ENCODE data around the gene CCDC89. TPM values are rescaled to one million over a fixed set of nuclear protein-coding genes. Genes with fewer than 3 reads are reported as not detected.

The CCDC89 gene
- total RNA-seq, 1 experiment from 2014 or later, result 2.0 TPM

GRCh38 chr11:85668157-85668556 is 17.8 kb downstream of the CCDC89 start:
- peaks cover 21% of the 10 kb centered on the region for H3K36me3 Mint-ChIP-seq (ENCODE audit: insufficient read depth, unreplicated experiment)
- H3K4me1 Mint-ChIP-seq (ENCODE audit: low read depth, unreplicated experiment), result peaks cover 7% of the 10 kb centered on the region
- no TSS peak for BruUV-seq (replicated peaks)
- H3K27ac Mint-ChIP-seq (ENCODE audit: unreplicated experiment), result no peak overlapping the region
- H3K9me3 ChIP-seq, result peaks cover 6% of the 10 kb centered on the region; the same call in 1 of the 2 replicates
- CTCF ChIA-PET, result no interaction called here
- 0 out of 2 replicates have a peak, but pooled peaks cover 9% of the 10 kb centered on the region for H3K4me1 ChIP-seq
- H3K27me3 Mint-ChIP-seq (ENCODE audit: insufficient read depth, unreplicated experiment), result no peaks in the 10 kb centered on the region
- H3K27me3 ChIP-seq (replicated peaks; ENCODE audit: control insufficient read depth, insufficient read depth, low read length), result no peaks in the 10 kb centered on the region
- no peak overlapping the region for H3K4me3 ChIP-seq (ENCODE audit: low read depth, low read length)
- H3K9me3 Mint-ChIP-seq (ENCODE audit: unreplicated experiment), result peaks cover 20% of the 10 kb centered on the region
- no peak overlapping the region for H3K4me3 Mint-ChIP-seq (ENCODE audit: unreplicated experiment)
- POLR2A ChIA-PET, result no interaction called here
- intact Hi-C loops (cut with micrococcal nuclease; ENCODE audit: unreplicated experiment), result loop anchor here (10.0 kb wide), 2 partner anchors 577 to 637 kb away; partner anchors contain the start of genes EED and HIKESHI
- no peak for DNase-seq
- TF ChIP-seq CTCF (IDR thresholded peaks at IDR 0.05; ENCODE audit: insufficient read depth in 1 of 2, low read depth in 1 of 2, low read length in 1 of 2, severe bottlenecking in 1 of 2, unreplicated experiment in 1 of 2), result no peak
- peaks cover 2% of the 10 kb centered on the region; the same call in 1 of the 2 replicates for H3K36me3 ChIP-seq (ENCODE audit: control insufficient read depth, insufficient read depth, low read length)

GRCh38 chr11:85666687-85667086 is 19.3 kb downstream of the CCDC89 start:
- Mint-ChIP-seq H3K4me3 (ENCODE audit: unreplicated experiment) (no peak overlapping the region), H3K4me1 (ENCODE audit: low read depth, unreplicated experiment) (peaks cover 7% of the 10 kb centered on the region), H3K9me3 (ENCODE audit: unreplicated experiment) (peaks cover 12% of the 10 kb centered on the region), H3K27ac (ENCODE audit: unreplicated experiment) (no peak overlapping the region), H3K36me3 (ENCODE audit: insufficient read depth, unreplicated experiment) (peaks cover 34% of the 10 kb centered on the region), H3K27me3 (ENCODE audit: insufficient read depth, unreplicated experiment) (no peaks in the 10 kb centered on the region)
- Histone ChIP-seq H3K4me1 (0 out of 2 replicates have a peak, but pooled peaks cover 9% of the 10 kb centered on the region), H3K36me3 (ENCODE audit: control insufficient read depth, insufficient read depth, low read length) (peaks cover 2% of the 10 kb centered on the region; the same call in 1 of the 2 replicates), H3K9me3 (peaks cover 6% of the 10 kb centered on the region; the same call in 1 of the 2 replicates), H3K4me3 (ENCODE audit: low read depth, low read length) (no peak overlapping the region), H3K27me3 (replicated peaks; ENCODE audit: control insufficient read depth, insufficient read depth, low read length) (no peaks in the 10 kb centered on the region)
- no peak for TF ChIP-seq CTCF (IDR thresholded peaks at IDR 0.05; ENCODE audit: insufficient read depth in 1 of 2, low read depth in 1 of 2, low read length in 1 of 2, severe bottlenecking in 1 of 2, unreplicated experiment in 1 of 2)
- BruUV-seq (replicated peaks), result no TSS peak
- ChIA-PET CTCF (no interaction called here), POLR2A (no interaction called here)
- no peak for DNase-seq
- intact Hi-C loops (cut with micrococcal nuclease; ENCODE audit: unreplicated experiment), result loop anchor here (10.0 kb wide), 2 partner anchors 578 to 638 kb away; partner anchors contain the start of genes EED and HIKESHI

GRCh38 chr11:85665733-85666132 is 20.3 kb downstream of the CCDC89 start:
- peaks cover 1% of the 10 kb centered on the region; the same call in 1 of the 2 replicates for H3K9me3 ChIP-seq
- peak overlapping the region; percentile 87 for H3K27ac Mint-ChIP-seq (ENCODE audit: unreplicated experiment)
- intact Hi-C loops (cut with micrococcal nuclease; ENCODE audit: unreplicated experiment), result loop anchor here (1.0 to 10.0 kb wide), 3 partner anchors 144 to 639 kb away; partner anchors contain the start of genes EED and HIKESHI
- H3K27me3 Mint-ChIP-seq (ENCODE audit: insufficient read depth, unreplicated experiment), result no peaks in the 10 kb centered on the region
- H3K36me3 Mint-ChIP-seq (ENCODE audit: insufficient read depth, unreplicated experiment), result peaks cover 43% of the 10 kb centered on the region
- no peak overlapping the region; the same call in 1 of the 2 replicates for H3K4me3 ChIP-seq (ENCODE audit: low read depth, low read length)
- CTCF ChIA-PET, result no interaction called here
- TF ChIP-seq CTCF (IDR thresholded peaks at IDR 0.05; ENCODE audit: insufficient read depth in 1 of 2, low read depth in 1 of 2, low read length in 1 of 2, severe bottlenecking in 1 of 2, unreplicated experiment in 1 of 2), result no peak
- no peaks in the 10 kb centered on the region for H3K27me3 ChIP-seq (replicated peaks; ENCODE audit: control insufficient read depth, insufficient read depth, low read length)
- no peak for DNase-seq
- H3K36me3 ChIP-seq (ENCODE audit: control insufficient read depth, insufficient read depth, low read length), result peaks cover 2% of the 10 kb centered on the region; the same call in 1 of the 2 replicates
- peak overlapping the region; percentile 91 for H3K4me3 Mint-ChIP-seq (ENCODE audit: unreplicated experiment)
- H3K4me1 ChIP-seq, result 0 out of 2 replicates have a peak, but pooled peaks cover 9% of the 10 kb centered on the region
- no TSS peak for BruUV-seq (replicated peaks)
- H3K4me1 Mint-ChIP-seq (ENCODE audit: low read depth, unreplicated experiment), result peaks cover 16% of the 10 kb centered on the region
- H3K9me3 Mint-ChIP-seq (ENCODE audit: unreplicated experiment), result peaks cover 5% of the 10 kb centered on the region
- POLR2A ChIA-PET, result interaction anchor here (0.5 kb wide), 1 partner anchor 21 kb away, joined by 3 read pairs; no protein-coding TSS in a partner anchor
